GM04504 (cell line): Measurements from ENCODE around the gene MRTO4.
A peak's percentile ranks its signal among the peaks of the same experiment; 100 is the strongest.
"Not testable (repeated sequence)": the region's sequence is repeated elsewhere in the genome, so short reads cannot be mapped to it uniquely, and the experiment has no call there.

Source experiments
- DNase-seq: peaks from one replicate; pipeline ENCODE4 v3.0.0-alpha.2; 2012; ENCODE audit warnings: low read depth

MRTO4 gene

GRCh38 chr1:19251305-19252196, at the start of gene MRTO4, which contains the start of gene EMC1:
MRTO4 (plus strand) TSS chr1:19251805; CDS start chr1:19251836, 31 bp downstream.
EMC1 (minus strand) TSS chr1:19251524; CDS start chr1:19251509, 15 bp downstream.
- DNase-seq: peak; percentile 57

GRCh38 chr1:19202396-19202795, 49.2 kb upstream of the MRTO4 start:
- DNase-seq: no peak

- DNase-seq: peak; percentile 49
Observed at GRCh38 chr1:19203440-19203839, 48.2 kb upstream of the MRTO4 start.

DNA sequence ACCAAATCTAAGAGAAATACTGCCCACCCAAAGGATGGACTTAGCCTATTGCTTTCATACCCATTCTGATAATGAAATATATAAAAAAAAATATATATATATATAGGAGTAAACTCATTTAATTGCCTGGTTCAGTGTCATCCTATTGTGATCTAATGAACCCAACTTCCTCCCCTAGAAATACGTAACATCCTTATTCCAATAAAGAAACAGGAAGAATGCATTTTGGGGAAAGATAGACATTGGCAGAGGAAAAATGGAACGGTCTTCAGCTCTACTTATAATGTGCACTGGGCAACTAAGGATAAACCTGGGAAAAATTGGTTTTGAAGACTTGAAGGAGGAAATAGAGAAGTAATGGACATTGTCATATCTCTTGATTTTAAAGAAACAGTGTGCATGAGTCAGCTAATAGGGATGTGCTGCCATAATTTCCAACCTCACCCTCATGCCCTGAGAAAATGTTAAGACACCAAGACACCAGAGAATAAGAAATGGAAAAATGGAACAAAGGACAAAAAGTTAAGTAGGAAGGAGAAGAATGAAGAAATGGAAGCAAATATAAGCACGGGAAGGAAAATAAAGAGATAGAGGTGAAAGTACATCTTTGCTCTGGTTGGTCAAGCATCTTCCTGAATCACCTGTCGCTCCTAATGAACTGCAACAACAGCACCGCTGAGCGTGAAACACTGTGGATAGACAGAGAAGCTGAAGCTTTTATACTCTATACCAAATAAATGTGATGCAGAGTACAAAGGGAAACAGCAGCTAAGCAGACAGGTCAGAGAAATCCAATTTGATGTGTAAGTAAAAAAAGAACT, 46.9 kb upstream of the MRTO4 start:
- DNase-seq: no peak

DNA sequence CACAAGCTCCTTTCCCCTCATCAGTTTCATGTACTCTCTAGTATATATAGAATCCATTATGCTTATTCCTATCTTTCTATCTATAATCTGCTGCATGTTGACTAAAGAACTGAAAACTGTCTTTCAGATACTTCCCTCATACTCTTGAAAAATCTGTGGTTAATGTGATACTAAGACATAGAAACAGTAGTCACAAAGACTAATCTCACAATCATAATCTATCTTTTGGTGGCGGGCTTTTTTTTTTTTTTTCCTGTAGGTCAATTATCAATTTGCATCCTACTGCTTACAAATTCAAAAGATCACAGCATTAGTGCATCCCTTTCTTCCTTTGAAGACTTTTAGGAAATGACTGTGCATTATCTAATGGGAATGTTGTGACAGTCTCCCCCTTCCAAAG, 46.2 kb upstream of the MRTO4 start:
- no peak for DNase-seq

DNA sequence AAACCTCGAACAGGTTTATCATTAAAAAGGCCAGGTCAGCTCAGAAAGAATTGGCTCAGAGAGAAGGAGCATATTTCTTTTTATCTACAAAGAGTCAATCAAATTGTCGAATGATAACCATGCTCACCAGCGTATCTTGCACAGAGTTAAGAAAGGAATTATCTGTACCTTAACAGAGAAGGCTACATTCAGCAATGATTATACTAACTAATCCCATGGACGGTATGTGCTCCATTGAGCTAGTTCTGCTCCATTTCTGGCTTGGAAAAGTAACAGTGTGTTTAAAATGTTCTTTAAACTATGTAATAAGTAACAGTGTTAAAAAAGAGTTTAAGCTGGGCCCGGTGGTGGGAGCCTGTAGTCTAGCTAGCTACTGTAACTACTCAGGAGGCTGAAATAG, 45.8 kb upstream of the MRTO4 start:
- no peak for DNase-seq

DNA sequence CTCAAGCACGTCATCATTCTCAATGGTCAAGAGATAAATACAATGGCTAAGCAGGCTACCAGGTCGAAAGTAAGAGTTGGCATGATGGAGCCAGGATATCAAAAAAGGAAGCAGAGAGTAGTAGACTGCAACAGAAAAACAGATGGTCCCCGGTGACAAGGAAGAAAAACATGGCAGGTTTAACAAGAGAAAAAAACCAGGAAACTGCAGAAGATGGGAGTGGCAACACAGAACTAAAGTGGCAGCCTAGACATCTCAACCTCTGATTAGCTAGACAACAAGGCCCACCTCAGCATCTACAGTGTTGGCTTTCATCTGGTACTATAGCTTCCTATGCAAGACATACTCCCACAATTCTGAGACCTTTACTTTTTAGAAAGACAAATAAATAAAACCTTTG, 44.7 kb upstream of the MRTO4 start:
- DNase-seq: no peak

DNA sequence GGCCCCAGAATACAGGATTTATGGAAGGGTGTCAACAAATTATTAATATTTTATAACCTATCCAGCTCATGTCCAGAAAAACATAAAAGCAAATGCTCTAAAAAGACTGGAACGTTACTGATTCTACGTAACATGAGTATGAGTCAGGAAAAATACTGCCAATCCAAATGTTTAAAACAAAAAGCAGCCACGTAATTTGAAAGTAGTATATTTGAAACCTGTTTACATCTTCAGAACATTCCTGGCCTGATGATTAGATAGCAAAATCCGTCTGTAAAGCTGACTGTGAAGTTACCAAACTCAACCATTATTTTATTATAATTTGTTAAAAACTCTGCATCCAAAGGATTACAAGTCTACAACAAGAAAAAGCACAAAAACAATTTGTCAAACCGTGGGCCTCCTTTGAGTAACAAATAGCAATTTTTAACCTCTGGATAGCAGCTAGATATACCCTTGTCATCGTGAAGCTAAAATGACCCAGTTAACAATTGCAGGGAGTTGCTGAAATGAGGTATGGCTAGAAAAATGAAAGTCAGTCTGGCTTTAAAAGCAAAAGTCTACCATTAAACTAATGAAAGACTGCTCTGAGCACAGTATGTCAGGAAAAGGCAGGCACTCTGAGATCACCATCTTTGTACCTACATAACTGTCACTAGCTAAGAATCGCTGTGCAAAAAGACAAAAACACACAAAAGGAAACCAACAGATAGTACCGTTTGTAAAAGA, 42.7 kb upstream of the MRTO4 start:
- DNase-seq: no peak

- no peak for DNase-seq
Observed at GRCh38 chr1:19209439-19209989, 42.1 kb upstream of the MRTO4 start.

DNA sequence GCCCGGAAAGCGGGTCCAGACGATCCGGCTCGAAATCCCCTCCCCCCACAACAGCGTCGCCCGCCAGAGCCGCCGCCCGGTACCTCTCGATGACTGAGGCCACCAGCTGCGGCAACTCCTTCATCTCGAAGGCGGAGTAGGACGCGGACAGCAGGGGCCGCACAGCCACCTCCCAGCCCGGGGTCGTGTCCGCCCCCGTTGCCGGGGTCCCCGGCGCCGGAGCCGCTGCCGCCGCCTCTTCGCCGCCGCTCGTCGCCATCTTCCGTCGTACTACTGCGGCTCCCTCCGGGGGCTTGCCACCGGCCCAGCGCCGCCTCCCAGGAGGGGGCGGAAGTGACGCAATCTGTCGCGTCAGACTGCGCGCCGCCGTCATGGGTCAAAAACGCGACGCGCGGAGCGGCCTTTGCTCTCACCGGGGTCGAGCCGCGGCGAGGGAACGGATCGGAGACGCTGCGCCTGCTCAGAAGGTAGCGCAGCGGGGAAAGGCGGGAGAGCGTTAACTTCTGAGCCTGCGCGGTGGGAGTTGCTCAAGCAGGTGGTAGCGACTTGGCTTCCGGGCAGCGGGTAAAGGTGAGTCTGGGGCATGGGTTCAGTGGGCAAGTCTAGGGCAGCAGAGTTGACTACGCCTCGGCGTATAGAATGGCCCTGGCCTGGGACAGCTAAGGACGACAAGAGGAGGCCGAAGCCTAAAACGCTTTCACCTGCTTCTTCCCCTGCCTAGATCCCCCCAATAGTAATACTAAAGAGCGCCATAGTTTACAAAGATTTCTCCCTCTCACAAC, 41.4 kb upstream of the MRTO4 start, which contains the start of gene UBR4:
TSS of gene UBR4 (minus strand) at position 277 of the 782 bp plus-strand sequence. CDS start at position 259, 18 bp downstream.
- peak; percentile 86 for DNase-seq

DNA sequence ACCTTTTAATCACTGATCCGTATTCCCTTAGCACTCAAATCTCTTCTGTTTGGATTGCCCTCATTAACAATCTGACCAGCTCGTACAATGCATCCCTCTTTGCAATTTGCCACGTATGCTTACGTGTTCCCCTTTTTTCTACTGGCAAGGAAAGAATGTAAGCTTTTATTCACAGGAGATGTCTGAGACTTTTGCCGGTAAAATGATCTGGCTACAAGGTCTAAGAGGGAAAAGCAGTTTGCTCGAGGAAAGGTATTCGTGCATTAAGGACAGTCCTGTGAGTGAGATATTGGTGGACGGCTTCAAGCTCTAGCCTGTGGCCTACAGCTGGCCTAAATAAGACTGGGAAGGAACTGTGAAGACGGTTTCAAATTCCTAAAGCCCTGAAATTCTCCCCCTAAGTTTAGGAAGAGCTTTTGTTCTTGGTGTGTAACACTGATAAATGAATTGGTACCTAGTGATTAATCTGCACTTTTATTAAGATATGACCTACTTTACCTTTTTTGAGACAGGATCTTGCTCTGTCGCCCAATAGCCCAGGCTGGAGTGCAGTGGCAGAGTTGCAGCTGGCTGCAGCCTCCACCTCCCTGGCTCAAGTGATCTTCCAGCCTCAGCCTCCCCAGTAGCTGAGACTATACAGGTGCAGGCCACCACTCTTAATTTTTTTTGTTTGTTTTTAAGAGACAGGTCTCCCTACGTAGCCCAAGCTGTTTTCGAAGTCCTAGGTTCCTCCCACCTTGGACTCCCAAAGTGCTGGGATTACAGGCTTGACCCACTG, 40.6 kb upstream of the MRTO4 start:
- no peak for DNase-seq

- DNase-seq: no peak
Observed at GRCh38 chr1:19212167-19212566, 39.4 kb upstream of the MRTO4 start.

DNA sequence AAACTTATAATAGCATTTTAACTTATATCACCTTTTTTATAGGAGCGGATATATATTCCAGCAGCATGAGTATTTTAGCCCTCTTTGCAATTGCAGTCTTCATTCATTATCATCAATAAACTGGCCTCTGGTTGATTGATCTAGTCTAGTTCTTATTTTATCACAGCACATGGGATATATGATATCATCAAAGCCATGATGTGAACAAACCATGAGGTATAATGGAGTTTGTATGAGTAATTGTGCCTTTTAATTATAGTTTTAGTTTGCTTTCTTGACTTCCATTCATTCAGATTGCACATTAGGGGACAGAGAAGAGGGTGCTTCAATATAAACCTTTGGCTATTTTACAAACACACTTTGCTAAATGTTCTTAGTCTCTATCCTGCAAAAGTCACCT, 38.0 kb upstream of the MRTO4 start:
- DNase-seq: no peak

DNA sequence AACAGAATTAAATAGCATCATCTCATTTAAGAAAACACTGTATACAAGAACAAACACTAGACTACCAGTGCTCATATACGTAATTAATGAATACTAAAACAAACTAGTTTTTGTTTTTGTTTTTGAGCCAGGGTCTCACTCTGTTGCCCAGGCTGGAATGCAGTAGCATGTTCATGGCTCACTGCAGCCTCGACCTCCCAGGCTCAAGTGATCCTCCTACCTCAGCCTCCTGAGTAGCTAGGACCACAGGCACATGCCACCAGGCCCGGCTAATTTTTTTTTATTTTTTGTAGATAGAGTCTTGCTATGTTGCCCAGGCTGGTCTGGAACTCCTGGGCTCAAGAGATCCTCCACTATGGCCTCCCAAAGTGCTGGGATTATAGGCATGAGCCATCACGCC, 35.0 kb upstream of the MRTO4 start:
- DNase-seq: not testable (repeated sequence)

DNA sequence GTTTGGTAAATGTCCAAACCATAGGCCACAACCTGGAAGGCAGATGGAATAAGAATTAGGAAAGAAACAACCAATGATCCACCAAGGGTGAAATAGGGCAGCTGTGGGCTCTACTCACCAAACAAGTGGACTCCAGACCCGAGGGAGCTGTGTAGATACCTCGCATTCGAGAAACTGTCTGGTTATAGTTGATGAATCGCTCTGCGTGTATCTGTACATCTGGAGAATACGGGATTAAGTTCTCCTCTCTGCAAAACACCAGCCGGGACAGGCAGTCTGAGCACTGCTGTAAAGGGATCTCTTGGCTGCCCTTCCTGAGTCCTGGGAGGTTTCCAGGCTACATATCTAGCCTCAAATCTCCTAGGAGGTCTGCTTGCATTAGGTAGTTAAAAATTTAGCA, 32.2 kb upstream of the MRTO4 start:
- DNase-seq: no peak

- no peak for DNase-seq
Observed at GRCh38 chr1:19220080-19220846, 31.3 kb upstream of the MRTO4 start.

GRCh38 chr1:19220991-19221390, 30.6 kb upstream of the MRTO4 start:
- no peak for DNase-seq

DNA sequence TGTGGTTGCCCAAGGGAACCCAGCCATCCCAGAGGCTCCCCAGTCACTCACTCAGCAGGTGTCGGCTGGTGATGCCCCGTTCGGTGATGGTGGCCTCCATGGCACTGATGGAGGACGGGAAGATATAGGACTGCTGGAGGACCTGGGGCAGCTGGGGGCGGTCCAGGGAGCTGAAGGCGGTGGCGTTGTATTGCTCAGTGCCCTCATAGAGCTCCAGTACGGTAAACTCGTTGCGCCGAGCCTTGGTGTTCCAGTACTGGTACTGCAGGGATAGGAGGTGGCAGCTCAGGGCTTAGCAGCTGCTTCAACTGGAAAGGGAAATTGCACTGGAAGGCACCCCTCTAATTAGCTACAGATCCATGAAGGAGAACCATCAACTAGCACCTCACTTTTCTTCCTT, 29.0 kb upstream of the MRTO4 start:
- no peak for DNase-seq
